ENCODE results near the gene DOCK2. TPM values are rescaled to one million over a fixed set of nuclear protein-coding genes. Genes with fewer than 3 reads are reported as not detected.

Gene DOCK2
- total RNA-seq, 1 donor from 2014 or later: 21.6 TPM

- no peak for DNase-seq (ENCODE audit: low spot score)
Measured at GRCh38 chr5:170095646-170096045, 458.6 kb downstream of the DOCK2 start.

- no peak for DNase-seq (ENCODE audit: low spot score)
Measured at GRCh38 chr5:170097934-170098333, 460.9 kb downstream of the DOCK2 start.

- peak; percentile 76 for DNase-seq (ENCODE audit: low spot score)
Measured at GRCh38 chr5:170100066-170100943, 463.2 kb downstream of the DOCK2 start.

GRCh38 chr5:170103447-170103846 is 466.4 kb downstream of the DOCK2 start:
- DNase-seq (ENCODE audit: low spot score): no peak

- no peak for DNase-seq (ENCODE audit: low spot score)
Measured at GRCh38 chr5:170104299-170104698, 467.2 kb downstream of the DOCK2 start.

GRCh38 chr5:170104710-170105109 is 467.6 kb downstream of the DOCK2 start:
- no peak for DNase-seq (ENCODE audit: low spot score)

GRCh38 chr5:170105642-170106611 is 468.9 kb downstream of the DOCK2 start, which contains the start of gene FOXI1:
Gene FOXI1, plus strand, starts transcription at chr5:170105897. Its CDS starts 61 bp downstream, at chr5:170105958.
- no peak for DNase-seq (ENCODE audit: low spot score)

- DNase-seq (ENCODE audit: low spot score): no peak
Measured at GRCh38 chr5:170107674-170108073, 470.6 kb downstream of the DOCK2 start.

GRCh38 chr5:170108266-170108785 is 471.3 kb downstream of the DOCK2 start:
- no peak for DNase-seq (ENCODE audit: low spot score)

- no peak for DNase-seq (ENCODE audit: low spot score)
Measured at GRCh38 chr5:170109059-170110031, 472.3 kb downstream of the DOCK2 start.

- DNase-seq (ENCODE audit: low spot score): no peak
Measured at GRCh38 chr5:170110403-170111087, 473.5 kb downstream of the DOCK2 start.

- no peak for DNase-seq (ENCODE audit: low spot score)
Measured at GRCh38 chr5:170111088-170111785, 474.2 kb downstream of the DOCK2 start.

GRCh38 chr5:170112876-170113521 is 475.9 kb downstream of the DOCK2 start:
- no peak for DNase-seq (ENCODE audit: low spot score)

- no peak for DNase-seq (ENCODE audit: low spot score)
Measured at GRCh38 chr5:170113522-170113900, 476.4 kb downstream of the DOCK2 start.

GRCh38 chr5:170114271-170114670 is 477.2 kb downstream of the DOCK2 start:
- DNase-seq (ENCODE audit: low spot score): no peak

GRCh38 chr5:170115925-170116324 is 478.9 kb downstream of the DOCK2 start:
- DNase-seq (ENCODE audit: low spot score): no peak

GRCh38 chr5:170117736-170118135 is 480.7 kb downstream of the DOCK2 start:
- no peak for DNase-seq (ENCODE audit: low spot score)

GRCh38 chr5:170120576-170120975 is 483.5 kb downstream of the DOCK2 start:
- DNase-seq (ENCODE audit: low spot score): no peak

GRCh38 chr5:170121321-170121720 is 484.2 kb downstream of the DOCK2 start:
- DNase-seq (ENCODE audit: low spot score): no peak
